PC-3 (cell line): ENCODE measurements around the gene TMEM126A. TPM values are rescaled to one million over a fixed set of nuclear protein-coding genes. Genes with fewer than 3 reads are reported as not detected.
"Not testable (repeated sequence)": the region's sequence is repeated elsewhere in the genome, so short reads cannot be mapped to it uniquely, and the experiment has no call there.

ENCODE experiments used
- ATAC-seq: fragments of 200-7000 bp; cut with Tn5 transposase; 2 replicates; pipeline ENCODE4 v1.9.1; 2020; ENCODE audit warnings: mild to moderate bottlenecking, moderate library complexity
- BruUV-seq: library from RNA; stranded (reverse); fragments of 400-500 nt; replicated peaks from 2 replicates; lab custom pipeline; 2021; lab: Mats Ljungman, UMichigan
- CTCF ChIA-PET: fragments of 300-600 bp; sonication (Branson Sonifier 250); formaldehyde crosslinking; loops from one replicate; lab custom pipeline; 2022; ENCODE audit warnings: antibody characterized with exemption; lab: Charles Lee
- POLR2A ChIA-PET: fragments of 300-600 bp; sonication (Branson Sonifier 250); formaldehyde crosslinking; loops from one replicate; lab custom pipeline; 2022; ENCODE audit warnings: antibody characterized with exemption; ENCODE audit not compliant: unreplicated experiment; lab: Charles Lee
- DNase-seq: peaks from one replicate; pipeline ENCODE4 v3.0.0-alpha.2; 2015
- H2AFZ ChIP-seq: fragments of 300-600 bp; sonication (generic); 2 replicates; pipeline ENCODE4 v1.6.0; 2016; ENCODE audit warnings: antibody characterized with exemption, low read length
- H3F3A ChIP-seq: fragments of 300-600 bp; sonication (generic); one replicate; pipeline ENCODE4 v1.6.0; 2017; ENCODE audit warnings: antibody characterized with exemption, low read length, control low read depth, mild to moderate bottlenecking; ENCODE audit not compliant: unreplicated experiment
- H3K27ac ChIP-seq: fragments of 300-600 bp; sonication (generic); 2 replicates; pipeline ENCODE4 v1.5.1; 2016; ENCODE audit warnings: mild to moderate bottlenecking, low read length
- H3K27me3 ChIP-seq: fragments of 300-600 bp; sonication (generic); 2 replicates; pipeline ENCODE4 v1.6.1; 2016; ENCODE audit warnings: low read length, mixed read lengths
- H3K36me3 ChIP-seq: fragments of 300-600 bp; sonication (generic); 2 replicates; pipeline ENCODE4 v1.6.1; 2016; ENCODE audit warnings: low read depth, mixed run types, low read length, mixed read lengths
- H3K4me1 ChIP-seq: fragments of 300-600 bp; sonication (generic); 2 replicates; pipeline ENCODE4 v1.5.1; 2016; ENCODE audit warnings: low read length; ENCODE audit not compliant: insufficient read depth
- H3K4me2 ChIP-seq: fragments of 300-600 bp; sonication (generic); 2 replicates; pipeline ENCODE4 v1.6.0; 2016; ENCODE audit warnings: low read length
- H3K4me3 ChIP-seq: fragments of 300-600 bp; sonication (generic); 2 replicates; pipeline ENCODE4 v1.5.1; 2016; ENCODE audit warnings: mild to moderate bottlenecking, low read length, mixed read lengths
- H3K79me2 ChIP-seq: fragments of 300-600 bp; sonication (generic); 2 replicates; pipeline ENCODE4 v1.6.1; 2017; ENCODE audit warnings: low read length, mixed read lengths
- H3K9ac ChIP-seq: fragments of 300-600 bp; sonication (generic); 2 replicates; pipeline ENCODE4 v1.6.0; 2016; ENCODE audit warnings: mild to moderate bottlenecking, low read length
- H3K9me2 ChIP-seq: fragments of 300-600 bp; sonication (generic); replicated peaks from 2 replicates; pipeline ENCODE4 v1.6.1; 2016; ENCODE audit warnings: mixed run types, low read length, mixed read lengths
- H3K9me3 ChIP-seq: fragments of 300-600 bp; sonication (generic); 2 replicates; pipeline ENCODE4 v1.6.1; 2016; ENCODE audit warnings: low read length, mixed read lengths
- H4K20me1 ChIP-seq: fragments of 300-600 bp; sonication (generic); 2 replicates; pipeline ENCODE4 v1.6.1; 2016; ENCODE audit warnings: low read length, mixed read lengths
- EZH2 ChIP-seq: fragments of 300-600 bp; sonication (generic); IDR thresholded peaks from one replicate; pipeline ENCODE4 v1.6.1; 2017; ENCODE audit warnings: antibody characterized with exemption, mild to moderate bottlenecking, low read length; ENCODE audit not compliant: unreplicated experiment
- EZH2phosphoT487 ChIP-seq: fragments of 300-600 bp; sonication (generic); IDR thresholded peaks from 2 replicates; pipeline ENCODE4 v1.6.1; 2018; ENCODE audit warnings: mild to moderate bottlenecking, antibody characterized with exemption, low read length, borderline replicate concordance
- intact Hi-C: fragments of 100-400 bp; cut with micrococcal nuclease; formaldehyde crosslinking; loops from 2 replicates; pipeline ENCODE4 v1.9.0; 2023
- total RNA-seq: library from RNA; depleted of rRNA; stranded (reverse); fragments of >200 nt; gene quantifications from 2 replicates; pipeline ENCODE4 v1.2.3, GENCODE V29; 2014
- TF ChIP-seq, protein P1 (sequence below): fragments of 300-600 bp; sonication (generic); conservative IDR thresholded peaks from 2 replicates; pipeline ENCODE4 v1.5.1; 2017; ENCODE audit warnings: antibody characterized with exemption, low read depth, mild to moderate bottlenecking, low read length

Gene TMEM126A
- total RNA-seq, 1 experiment from 2014 or later, result 37.8 TPM

DNA sequence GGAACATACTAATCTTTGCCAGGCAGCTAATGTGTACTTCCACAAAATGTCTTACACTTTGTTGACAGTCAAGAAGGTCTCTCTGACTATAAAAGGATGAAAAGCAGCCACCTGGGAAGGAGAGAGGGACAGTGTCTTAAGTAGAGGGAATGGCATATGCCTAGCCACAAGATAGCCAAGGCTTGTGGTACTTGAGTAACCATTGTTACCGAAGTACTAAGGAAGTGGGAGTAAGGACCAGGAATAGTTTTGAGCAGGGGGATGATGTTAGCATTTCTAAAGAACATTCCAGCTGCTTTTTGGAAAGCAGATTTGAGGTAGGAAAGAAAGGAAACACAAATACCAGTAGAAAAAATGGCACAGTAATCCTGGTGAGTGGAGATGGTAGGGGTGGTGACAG, 3.4 kb downstream of the TMEM126A start:
- Histone ChIP-seq H3K9me2 (no peaks in the 10 kb centered on the region), H3K9me3 (no peaks in the 10 kb centered on the region), H3F3A (no peaks in the 10 kb centered on the region), H4K20me1 (peaks cover under 1% of the 10 kb centered on the region; the same call in 1 of the 2 replicates), H3K27ac (no peak overlapping the region), H3K36me3 (peaks cover 21% of the 10 kb centered on the region), H3K4me3 (no peak overlapping the region), H3K9ac (no peak overlapping the region), H3K4me2 (no peak overlapping the region), H3K27me3 (no peaks in the 10 kb centered on the region), H3K4me1 (peaks cover 25% of the 10 kb centered on the region), H3K79me2 (peaks cover 36% of the 10 kb centered on the region), H2AFZ (no peak overlapping the region)
- ChIA-PET CTCF (no interaction called here), POLR2A (no interaction called here)
- no peak for ATAC-seq
- TF ChIP-seq, protein P1, sequence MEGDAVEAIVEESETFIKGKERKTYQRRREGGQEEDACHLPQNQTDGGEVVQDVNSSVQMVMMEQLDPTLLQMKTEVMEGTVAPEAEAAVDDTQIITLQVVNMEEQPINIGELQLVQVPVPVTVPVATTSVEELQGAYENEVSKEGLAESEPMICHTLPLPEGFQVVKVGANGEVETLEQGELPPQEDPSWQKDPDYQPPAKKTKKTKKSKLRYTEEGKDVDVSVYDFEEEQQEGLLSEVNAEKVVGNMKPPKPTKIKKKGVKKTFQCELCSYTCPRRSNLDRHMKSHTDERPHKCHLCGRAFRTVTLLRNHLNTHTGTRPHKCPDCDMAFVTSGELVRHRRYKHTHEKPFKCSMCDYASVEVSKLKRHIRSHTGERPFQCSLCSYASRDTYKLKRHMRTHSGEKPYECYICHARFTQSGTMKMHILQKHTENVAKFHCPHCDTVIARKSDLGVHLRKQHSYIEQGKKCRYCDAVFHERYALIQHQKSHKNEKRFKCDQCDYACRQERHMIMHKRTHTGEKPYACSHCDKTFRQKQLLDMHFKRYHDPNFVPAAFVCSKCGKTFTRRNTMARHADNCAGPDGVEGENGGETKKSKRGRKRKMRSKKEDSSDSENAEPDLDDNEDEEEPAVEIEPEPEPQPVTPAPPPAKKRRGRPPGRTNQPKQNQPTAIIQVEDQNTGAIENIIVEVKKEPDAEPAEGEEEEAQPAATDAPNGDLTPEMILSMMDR, result no peak
- no peak for TF ChIP-seq EZH2phosphoT487
- no peak for TF ChIP-seq EZH2
- intact Hi-C loops, result no loop called here
- DNase-seq, result no peak
- BruUV-seq, result no TSS peak

DNA sequence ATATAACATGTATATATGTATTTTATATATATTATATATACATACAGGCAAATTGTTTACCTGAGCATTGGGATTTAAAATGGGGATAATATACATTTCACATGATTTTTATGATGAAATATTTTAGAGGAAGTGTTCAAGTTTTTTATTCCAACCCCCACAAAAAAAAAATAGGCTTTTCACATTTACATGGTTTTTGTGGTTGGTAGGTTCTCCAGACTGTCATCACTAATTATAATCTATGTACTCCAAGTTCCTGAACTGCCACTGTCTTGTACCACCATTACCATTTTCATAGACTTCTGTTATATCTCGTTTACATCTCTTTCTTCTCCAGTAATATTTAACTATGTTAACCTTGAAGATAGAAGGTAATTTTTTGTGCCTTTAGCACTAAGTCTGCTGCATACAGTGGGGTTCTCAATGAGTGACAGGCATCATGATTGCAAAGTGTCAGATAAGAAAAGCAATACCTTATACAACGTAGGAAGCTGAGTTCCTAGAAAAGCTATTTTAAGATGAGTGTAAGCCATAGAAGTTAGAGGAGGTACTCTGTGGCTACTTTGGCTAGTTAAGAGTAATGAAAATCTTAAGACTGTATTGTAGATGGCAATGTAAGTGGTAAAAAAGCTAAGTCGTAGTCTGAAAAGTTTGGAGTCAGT, 5.2 kb downstream of the TMEM126A start:
- intact Hi-C loops, result no loop called here
- Histone ChIP-seq H3K79me2 (peaks cover 54% of the 10 kb centered on the region), H3K36me3 (peaks cover 39% of the 10 kb centered on the region), H3K4me1 (peaks cover 17% of the 10 kb centered on the region), H3K4me3 (no peak overlapping the region), H3K9me2 (no peaks in the 10 kb centered on the region), H2AFZ (no peak overlapping the region), H3K27me3 (no peaks in the 10 kb centered on the region), H4K20me1 (peaks cover 18% of the 10 kb centered on the region), H3K4me2 (no peak overlapping the region), H3K27ac (no peak overlapping the region), H3K9ac (no peak overlapping the region), H3F3A (no peaks in the 10 kb centered on the region), H3K9me3 (no peaks in the 10 kb centered on the region)
- no peak for ATAC-seq
- DNase-seq, result no peak
- no peak for TF ChIP-seq EZH2phosphoT487
- TF ChIP-seq, protein P1, result no peak
- TF ChIP-seq EZH2, result no peak
- BruUV-seq, result no TSS peak
- POLR2A ChIA-PET, result no interaction called here
- CTCF ChIA-PET, result no interaction called here

DNA sequence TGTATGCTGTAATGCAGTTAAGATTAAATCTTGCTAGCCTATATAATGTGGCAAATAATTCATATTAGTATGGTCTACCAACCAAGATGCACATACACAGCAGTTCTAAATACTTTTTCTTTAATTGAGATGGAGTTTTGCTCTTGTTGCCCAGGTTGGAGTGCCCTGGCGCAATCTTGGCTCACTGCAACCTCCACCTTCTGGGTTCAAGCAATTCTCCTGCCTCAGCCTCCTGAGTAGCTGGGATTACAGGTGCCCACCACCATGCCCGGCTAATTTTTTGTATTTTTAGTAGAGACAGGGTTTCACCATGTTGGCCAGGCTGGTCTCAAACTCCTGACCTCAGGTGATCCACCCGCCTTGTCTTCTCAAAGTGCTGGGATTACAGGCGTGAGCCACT, 6.6 kb downstream of the TMEM126A start:
- H3F3A ChIP-seq, intact Hi-C loops, ATAC-seq, H3K9me2 ChIP-seq, H3K9ac ChIP-seq, H2AFZ ChIP-seq, DNase-seq, H3K4me2 ChIP-seq, H3K27ac ChIP-seq, H3K27me3 ChIP-seq, POLR2A ChIA-PET, BruUV-seq, H3K4me3 ChIP-seq, CTCF ChIA-PET, H3K9me3 ChIP-seq: not testable (repeated sequence)
- Histone ChIP-seq H3K4me1 (peaks cover 19% of the 10 kb centered on the region), H4K20me1 (peaks cover 32% of the 10 kb centered on the region), H3K79me2 (peaks cover 55% of the 10 kb centered on the region), H3K36me3 (peaks cover 54% of the 10 kb centered on the region)
